NCI-H748 (cell line): ENCODE data around the gene SUGCT.
"Not testable (repeated sequence)": the region's sequence is repeated elsewhere in the genome, so short reads cannot be mapped to it uniquely, and the experiment has no call there.

Experiments used
- DNase-seq: peaks from one replicate; lab custom pipeline; 2025; ENCODE audit not compliant: unreplicated experiment; lab: John Stamatoyannopoulos, UW

Gene SUGCT

DNA sequence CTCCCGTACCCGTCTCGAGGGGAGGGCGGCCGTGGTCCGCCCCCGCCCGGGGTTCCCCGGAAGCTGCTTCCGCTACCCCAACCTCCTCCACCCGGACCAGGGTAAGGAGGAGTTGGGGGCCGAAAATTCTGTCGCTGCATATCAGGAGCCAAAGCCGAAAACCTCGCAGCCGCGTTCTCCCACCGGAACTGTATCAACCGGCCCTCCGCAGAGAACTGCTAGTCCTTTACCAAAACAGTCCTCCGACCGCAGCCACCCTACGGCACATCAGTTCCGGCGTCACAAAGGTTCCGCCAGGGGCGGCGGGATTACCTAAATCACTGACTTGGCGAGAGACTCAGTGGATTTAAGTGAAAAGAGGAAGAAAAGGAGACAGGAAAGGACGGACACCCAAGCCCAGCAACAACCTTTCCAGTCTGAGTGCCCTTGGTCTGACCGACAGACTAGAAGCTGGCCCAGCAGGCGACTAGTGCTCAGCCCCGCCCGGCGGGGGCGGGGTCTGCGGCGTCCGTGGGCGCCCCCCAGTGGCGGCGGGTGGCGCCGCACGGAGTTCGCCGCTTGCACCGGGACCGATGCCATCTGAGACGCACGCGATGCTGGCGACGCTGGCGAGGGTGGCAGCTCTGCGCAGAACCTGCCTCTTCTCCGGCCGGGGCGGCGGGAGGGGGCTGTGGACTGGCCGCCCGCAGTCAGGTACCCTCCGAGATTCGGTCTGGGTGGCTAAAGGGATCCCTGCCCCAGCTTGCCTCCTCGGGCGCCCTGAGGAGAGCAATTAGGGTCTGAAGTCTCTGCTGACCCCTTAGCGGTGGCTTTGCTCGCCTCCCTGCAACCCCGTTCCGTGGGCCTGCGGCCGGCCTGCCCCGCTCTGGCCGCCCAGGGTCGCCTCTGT, at the start of gene SUGCT, which contains the start of gene MPLKIP:
SUGCT (plus strand) TSS at position 578 of the 889 bp plus-strand sequence.
MPLKIP (minus strand) TSS at position 195 of the 889 bp plus-strand sequence; CDS start at position 140, 55 bp downstream.
- DNase-seq = peak; percentile 88

DNA sequence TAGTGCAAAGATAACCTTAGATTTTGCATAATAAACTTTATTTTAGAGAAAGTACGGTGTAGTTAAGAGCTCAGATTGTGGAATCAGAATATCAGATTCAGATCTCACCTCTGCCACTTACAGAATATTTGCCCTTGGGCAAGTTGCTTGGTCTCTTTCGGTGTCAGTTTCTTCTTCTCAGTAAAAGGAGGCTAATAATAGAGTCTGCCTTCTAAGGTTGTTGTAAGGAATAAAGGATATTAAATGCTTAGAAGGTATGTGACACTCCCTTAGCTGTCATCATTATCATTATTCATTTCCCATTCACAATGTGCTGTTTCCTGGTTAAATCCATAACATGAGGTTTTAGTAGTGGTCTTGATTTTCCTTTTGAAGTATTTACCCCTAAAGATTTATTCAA, 42.6 kb upstream of the SUGCT start:
- DNase-seq = no peak

GRCh38 chr7:40093631-40094350, 41.0 kb upstream of the SUGCT start:
- DNase-seq = no peak

DNA sequence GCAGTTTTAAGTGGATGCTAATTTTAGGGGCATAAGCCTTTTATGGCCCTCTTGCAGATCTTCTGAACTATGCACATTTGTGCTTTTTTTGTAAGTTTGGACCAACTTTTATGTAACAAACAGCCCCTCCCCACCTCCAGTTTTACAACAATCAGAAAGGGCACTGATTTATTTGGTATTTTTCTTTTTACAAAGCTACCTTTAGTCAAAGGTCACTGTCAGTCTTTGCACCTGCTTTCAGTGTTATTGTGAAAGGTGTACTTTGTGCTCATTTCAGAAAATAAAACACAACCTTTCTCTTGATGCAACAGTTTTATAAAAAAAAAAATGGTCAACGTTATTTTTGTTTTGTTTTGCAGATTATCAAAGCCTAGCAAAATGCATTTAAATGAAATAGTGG, 39.6 kb upstream of the SUGCT start:
- no peak for DNase-seq

- DNase-seq = no peak
Measured at GRCh38 chr7:40095695-40096327, 39.0 kb upstream of the SUGCT start.

DNA sequence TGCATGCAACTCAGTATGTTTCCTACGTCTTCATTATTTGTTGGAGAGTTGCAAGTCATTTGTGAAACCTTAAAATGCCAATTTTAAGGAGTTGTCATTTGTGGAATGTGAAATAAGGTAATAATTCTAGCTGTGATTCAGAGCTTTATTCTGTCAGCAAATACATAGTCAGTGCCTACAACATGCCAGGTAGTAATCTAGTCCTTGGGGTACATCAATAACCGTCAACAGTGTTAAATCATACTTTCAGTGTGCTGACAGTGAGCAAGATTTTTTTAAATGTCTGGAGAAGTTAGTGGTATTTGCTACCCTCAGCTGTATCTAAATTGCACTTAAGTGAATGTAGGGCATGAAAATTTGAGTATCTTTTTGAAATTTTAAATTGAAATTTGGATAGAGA, 37.1 kb upstream of the SUGCT start:
- DNase-seq = no peak

DNA sequence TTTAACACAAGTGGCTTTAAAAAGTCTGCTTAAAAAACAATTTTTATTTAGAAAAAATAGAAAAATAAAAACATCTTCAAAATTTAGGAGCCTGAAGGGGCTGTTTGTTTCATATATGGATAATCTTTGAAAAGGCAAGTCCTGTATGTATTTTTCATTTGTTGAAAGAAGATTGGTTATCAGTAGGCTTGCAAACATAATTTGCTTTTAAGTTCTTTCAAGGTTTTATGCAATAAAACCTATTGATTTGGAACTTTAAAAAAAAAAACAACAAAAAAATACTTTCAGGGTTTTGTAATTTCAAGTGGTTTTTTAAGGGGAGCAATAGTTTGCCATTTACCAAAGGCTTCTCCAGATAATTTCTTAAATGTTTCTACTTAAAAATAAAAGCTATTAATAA, 36.0 kb upstream of the SUGCT start:
- no peak for DNase-seq

GRCh38 chr7:40099837-40100236, 35.0 kb upstream of the SUGCT start:
- DNase-seq = no peak

DNA sequence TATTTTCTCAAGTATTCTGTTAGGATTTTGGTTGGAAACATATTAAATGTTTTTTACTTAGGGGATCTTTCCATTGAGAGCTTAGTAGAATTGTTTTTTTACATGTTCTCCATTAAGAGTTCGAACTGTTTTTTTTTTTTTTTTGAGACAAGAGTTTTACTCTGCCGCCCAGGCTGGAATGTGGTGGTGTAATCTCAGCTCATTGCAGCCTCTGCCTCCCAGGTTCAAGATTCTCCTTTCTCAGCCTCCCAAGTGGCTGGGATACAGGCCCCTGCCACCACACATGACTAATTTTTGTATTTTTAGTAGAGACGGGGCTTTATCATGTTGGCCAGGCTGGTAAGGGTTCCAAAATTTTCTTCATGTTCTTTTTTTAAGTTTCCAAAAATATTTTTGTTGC, 33.6 kb upstream of the SUGCT start:
- no peak for DNase-seq

DNA sequence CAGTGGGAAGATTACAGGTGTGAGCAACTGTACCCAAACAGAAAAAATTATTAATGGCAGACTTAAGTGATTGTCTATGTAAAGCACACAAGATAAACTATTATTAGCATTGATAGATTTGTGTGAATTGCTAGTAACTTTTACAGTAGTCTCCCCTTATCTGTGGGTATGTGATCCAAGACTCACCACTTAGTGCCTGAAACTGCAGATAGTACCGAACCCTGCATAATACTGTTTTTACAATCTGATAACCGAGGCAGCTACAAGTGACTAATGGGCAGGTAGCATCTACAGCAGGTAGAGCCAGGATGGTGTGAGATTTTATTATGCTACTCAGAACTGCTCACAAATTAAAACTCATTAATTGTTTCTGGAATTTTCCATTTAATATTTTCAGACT, 31.9 kb upstream of the SUGCT start:
- no peak for DNase-seq

GRCh38 chr7:40105879-40106473, 28.8 kb upstream of the SUGCT start:
- DNase-seq = no peak

DNA sequence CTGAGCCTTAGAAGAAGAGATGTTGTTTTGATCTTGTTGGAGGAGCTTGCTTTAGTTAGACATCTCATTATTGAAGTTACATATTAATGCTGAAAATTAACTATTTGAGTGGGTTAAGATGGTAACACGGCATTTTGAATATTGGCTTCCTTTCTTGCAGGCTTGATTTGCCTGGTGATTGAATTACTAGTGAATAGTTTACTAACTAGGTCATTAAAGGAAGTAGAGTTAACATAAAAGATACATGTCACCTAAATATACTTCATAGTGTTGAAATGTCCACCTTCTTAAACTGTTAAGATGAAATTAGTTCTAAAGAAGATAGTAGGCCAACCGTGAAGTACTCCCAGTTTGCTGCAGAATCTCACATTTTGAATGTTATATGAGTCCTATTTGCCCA, 18.9 kb upstream of the SUGCT start:
- DNase-seq = no peak

- not testable (repeated sequence) for DNase-seq
Measured at GRCh38 chr7:40117199-40117598, 17.6 kb upstream of the SUGCT start.

GRCh38 chr7:40118201-40118600, 16.6 kb upstream of the SUGCT start:
- not testable (repeated sequence) for DNase-seq

DNA sequence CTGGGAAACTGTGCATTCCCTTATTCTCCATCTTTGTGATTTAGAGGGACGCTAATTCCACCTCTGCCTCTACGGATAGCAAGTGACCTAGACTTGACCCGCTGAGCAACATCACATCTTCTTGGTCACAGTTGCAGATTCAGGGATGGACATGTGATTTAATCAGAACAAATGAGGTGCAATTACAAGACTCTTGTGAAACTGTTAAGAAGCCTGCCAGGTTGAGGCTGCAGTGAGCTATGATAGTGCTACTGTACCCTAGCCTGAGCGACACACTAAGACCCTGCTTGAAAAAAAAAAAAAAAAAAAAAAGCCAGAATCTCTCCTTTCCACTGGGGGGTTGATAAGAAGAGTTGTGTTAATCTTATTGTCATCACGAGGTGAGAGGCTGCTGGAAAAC, 14.8 kb upstream of the SUGCT start:
- no peak for DNase-seq

DNA sequence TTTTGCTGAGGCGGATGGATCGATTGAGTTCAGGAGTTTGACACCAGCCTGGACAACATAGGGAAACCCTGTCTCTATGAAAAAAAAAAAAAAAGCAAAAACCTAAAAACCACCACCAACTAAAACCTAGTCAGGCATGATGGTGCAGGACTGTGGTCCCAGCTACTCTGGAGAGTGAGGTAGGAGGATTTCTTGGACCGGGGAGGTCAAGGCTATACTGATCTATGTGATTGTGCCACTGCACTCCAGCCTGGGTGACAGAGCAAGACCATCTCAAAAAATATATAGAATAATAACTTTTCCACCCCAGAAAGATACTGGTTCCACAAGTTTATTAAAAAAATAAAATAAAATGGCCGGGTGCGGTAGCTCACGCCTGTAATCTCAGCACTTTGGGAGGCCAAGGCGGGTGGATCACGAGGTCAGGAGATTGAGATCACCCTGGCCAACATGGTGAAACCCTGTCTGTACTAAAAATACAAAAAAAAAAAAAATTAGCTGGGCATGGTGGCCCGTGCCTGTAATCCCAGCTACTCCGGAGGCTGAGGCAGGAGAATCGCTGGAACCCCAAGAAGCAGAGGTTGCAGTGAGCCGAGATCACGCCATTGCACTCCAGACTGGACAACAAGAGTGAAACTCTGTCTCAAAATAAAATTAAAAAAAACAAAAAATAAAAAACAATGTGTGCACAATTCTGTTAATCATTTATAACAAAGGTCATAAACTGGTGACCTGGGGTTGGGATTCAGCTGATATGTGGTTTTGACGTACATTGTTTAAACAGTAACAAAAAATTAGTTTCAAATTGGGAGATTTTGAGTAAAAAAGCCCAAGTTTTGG, 12.5 kb upstream of the SUGCT start:
- DNase-seq = not testable (repeated sequence)

GRCh38 chr7:40122940-40123254, 11.9 kb upstream of the SUGCT start:
- no peak for DNase-seq

DNA sequence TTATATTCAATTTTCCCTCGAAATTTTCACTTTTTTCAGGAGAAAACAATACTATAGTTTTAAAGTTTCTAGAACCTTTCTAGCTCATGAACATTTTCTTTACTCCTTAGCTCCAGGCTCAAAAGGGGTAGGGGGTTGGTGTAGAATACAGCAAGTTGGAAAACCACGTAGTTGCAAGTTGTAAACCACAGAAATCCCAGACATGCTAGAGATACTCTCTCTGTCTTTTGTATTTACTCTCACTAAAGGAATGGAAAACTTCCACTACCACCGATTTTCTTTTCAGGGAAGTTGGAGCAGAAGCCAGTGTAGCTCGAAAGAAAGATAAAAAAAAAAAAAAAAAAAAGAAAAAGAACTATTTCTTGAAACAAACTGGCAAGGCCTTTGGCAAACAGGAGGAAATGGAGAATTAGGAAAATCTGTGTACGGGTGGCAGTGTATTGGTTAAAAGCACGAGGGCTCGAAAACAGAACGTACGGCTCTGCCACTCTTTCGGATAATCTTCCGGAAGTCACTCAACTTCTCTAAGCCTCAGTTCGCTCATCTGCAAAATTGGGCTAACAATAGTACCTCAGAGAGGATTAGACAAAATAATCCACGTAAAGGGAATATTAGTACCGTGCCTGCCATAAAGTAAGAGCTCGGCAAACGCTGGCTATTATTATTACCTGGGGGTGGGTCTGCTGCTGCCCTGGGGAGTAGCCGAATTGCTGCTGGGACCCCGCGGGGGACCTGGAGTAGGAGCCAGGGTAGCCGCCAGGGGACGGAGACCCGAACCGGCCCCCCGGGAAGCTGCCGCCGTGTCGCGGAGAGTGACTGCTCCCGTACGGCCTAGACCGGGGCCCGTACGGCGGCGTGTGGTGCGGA, 1.0 kb upstream of the SUGCT start:
- peak; percentile 51 for DNase-seq

GRCh38 chr7:40135317-40135610, 459 bp downstream of the SUGCT start:
- DNase-seq = no peak

- no peak for DNase-seq
Measured at GRCh38 chr7:40137563-40137962, 2.8 kb downstream of the SUGCT start.
